ENCODE results near the gene CLCN6. TPM values are rescaled to one million over a fixed set of nuclear protein-coding genes. Genes with fewer than 3 reads are reported as not detected.

The CLCN6 gene
- polyA plus RNA-seq, 1 donor from 2014 or later: 12.5 TPM

DNA sequence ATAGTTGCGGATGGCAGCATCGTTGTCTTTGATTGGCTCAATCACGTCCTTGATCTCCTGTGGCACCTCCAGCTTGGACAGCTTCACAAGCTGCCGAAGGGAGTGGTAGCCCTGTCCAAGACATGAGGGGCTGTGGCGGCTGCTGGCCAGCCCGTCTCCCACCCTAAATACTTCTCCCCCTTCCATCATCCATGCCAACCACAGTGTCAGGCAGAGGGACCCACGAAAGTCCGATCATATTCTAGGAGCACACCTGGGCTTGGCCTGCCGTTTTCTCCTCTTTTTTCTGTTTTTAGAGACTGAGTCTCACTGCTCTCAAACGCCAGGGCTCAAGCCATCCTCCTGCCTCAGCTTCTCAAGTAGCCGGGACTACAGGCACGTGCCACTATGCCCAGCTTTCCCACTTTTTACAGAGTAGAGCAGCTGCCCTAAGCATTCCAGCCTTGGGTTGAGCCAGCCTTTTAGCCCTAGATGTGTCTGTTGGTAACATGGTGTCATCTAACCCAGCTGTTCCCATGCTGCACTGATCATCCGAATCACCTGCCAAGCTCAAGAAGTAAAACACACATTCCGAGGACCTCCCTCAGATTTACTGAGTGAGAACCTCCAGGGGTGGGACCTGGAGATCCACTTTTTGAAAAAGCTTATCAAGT is 10.6 kb upstream of the CLCN6 start:
- H2AFZ ChIP-seq (ENCODE audit: low read depth, low read length): no peak overlapping the region
- H3K9me3 ChIP-seq (ENCODE audit: low read length): no peaks in the 10 kb centered on the region
- H3K4me2 ChIP-seq (ENCODE audit: low read length): no peak overlapping the region
- H3F3A ChIP-seq (ENCODE audit: insufficient read depth, low read length, poor library complexity, severe bottlenecking): no peaks in the 10 kb centered on the region
- no peak overlapping the region for H3K4me3 ChIP-seq (ENCODE audit: low read length)
- H3K27ac ChIP-seq (ENCODE audit: low read length): no peak overlapping the region
- no peaks in the 10 kb centered on the region for H3K79me2 ChIP-seq (replicated peaks; ENCODE audit: insufficient read depth, low read length)
- no peaks in the 10 kb centered on the region for H3K36me3 ChIP-seq (ENCODE audit: insufficient read depth, low read length)
- no peaks in the 10 kb centered on the region for H3K9me2 ChIP-seq (ENCODE audit: insufficient read depth, low read length)
- H3K27me3 ChIP-seq (ENCODE audit: insufficient read depth, low read depth, low read length): no peaks in the 10 kb centered on the region
- H3K9ac ChIP-seq (ENCODE audit: low read length): no peak overlapping the region
- no peaks in the 10 kb centered on the region for H4K20me1 ChIP-seq (ENCODE audit: insufficient read depth)
- TF ChIP-seq RAD21 (conservative IDR thresholded peaks at IDR 0.05): no peak

DNA sequence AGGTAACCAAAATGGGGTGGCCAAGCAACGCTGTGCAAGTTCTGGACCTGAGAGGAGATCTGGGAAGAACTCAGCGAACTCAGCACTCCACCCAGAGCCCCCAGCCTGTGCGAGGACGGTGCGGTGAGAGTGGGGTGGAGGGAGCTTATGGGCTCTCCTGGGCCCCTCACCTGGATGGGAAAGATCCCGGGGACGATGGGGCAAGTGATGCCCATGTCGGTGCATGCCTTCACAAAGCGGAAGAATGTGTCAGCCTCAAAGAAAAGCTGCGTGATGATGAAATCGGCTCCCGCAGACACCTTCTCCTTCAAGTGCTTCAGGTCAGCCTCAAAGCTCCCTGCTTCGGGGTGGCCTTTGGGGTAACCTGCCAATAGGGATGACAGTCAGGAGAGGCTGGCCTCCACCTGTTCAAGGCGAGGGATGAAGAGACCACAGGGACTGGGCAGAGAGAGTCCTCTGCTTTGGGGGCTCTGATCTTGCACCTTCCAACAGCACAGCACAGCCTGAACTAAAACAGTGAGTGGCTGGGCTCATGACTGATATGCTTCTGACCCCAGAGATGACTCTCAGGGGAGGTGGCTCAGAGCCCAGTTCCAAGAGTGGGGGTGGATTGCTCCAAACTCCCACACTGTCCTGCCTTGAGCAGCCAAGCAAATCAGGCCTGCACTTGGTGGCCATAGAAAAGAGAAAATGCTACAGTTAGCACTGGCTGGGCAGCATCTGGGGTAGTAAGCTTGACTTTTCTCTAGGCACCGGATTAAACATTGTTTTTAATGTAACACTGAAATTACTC is 9.8 kb upstream of the CLCN6 start:
- no peak overlapping the region for H3K4me3 ChIP-seq (ENCODE audit: low read length)
- no peaks in the 10 kb centered on the region for H3K9me3 ChIP-seq (ENCODE audit: low read length)
- no peak overlapping the region for H3K4me2 ChIP-seq (ENCODE audit: low read length)
- no peaks in the 10 kb centered on the region for H3F3A ChIP-seq (ENCODE audit: insufficient read depth, low read length, poor library complexity, severe bottlenecking)
- TF ChIP-seq POLR2AphosphoS5 (IDR thresholded peaks at IDR 0.05) (no peak), SMC3 (conservative IDR thresholded peaks at IDR 0.05; ENCODE audit: poor library complexity) (no peak), EZH2 (IDR thresholded peaks at IDR 0.05; ENCODE audit: borderline replicate concordance, insufficient read depth, low read length, poor library complexity, severe bottlenecking) (no peak), RAD21 (conservative IDR thresholded peaks at IDR 0.05) (no peak), EP300 (conservative IDR thresholded peaks at IDR 0.05; ENCODE audit: poor library complexity, severe bottlenecking) (no peak)
- H3K36me3 ChIP-seq (ENCODE audit: insufficient read depth, low read length): no peaks in the 10 kb centered on the region
- H4K20me1 ChIP-seq (ENCODE audit: insufficient read depth): no peaks in the 10 kb centered on the region
- no peak overlapping the region for H3K27ac ChIP-seq (ENCODE audit: low read length)
- no peaks in the 10 kb centered on the region for H3K79me2 ChIP-seq (replicated peaks; ENCODE audit: insufficient read depth, low read length)
- no peaks in the 10 kb centered on the region for H3K27me3 ChIP-seq (ENCODE audit: insufficient read depth, low read depth, low read length)
- H3K9ac ChIP-seq (ENCODE audit: low read length): no peak overlapping the region
- no peaks in the 10 kb centered on the region for H3K9me2 ChIP-seq (ENCODE audit: insufficient read depth, low read length)
- no peak overlapping the region for H2AFZ ChIP-seq (ENCODE audit: low read depth, low read length)

DNA sequence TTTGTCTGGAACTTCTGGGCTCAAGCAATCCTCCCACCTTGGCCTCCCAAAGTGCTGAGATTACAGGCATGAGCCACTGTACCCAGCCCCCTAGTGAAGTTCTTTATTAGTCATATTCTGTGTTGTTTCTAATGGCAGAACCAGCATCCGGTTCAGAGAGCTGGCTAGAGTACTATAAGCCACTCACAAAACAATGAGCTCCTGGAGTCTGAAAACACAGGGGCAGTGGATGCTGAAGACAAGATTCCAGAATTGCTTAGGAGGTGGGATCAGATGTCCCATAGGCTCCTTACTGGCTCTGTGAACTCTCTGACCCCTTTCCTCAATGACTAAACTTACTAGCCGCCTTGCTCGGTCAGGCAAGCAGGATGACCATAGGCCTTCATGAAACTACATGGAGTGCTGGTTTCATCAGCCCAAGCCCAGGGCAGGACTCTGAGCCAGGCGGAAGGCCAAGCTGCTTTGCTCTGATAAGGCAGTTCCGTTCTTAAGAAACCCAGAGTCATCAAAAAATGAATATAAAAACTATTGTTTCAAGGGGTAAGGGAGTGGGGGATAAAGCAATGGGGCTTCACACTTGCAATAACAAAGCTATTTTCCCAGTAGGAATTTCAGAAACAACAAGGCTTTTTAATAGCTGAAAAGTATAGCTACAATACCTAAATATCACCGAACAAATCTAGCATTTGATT is 8.3 kb upstream of the CLCN6 start:
- no peak for TF ChIP-seq RAD21 (conservative IDR thresholded peaks at IDR 0.05)
- no peak for TF ChIP-seq MXI1 (conservative IDR thresholded peaks at IDR 0.05; ENCODE audit: poor library complexity, severe bottlenecking)
- TF ChIP-seq POLR2AphosphoS5 (IDR thresholded peaks at IDR 0.05): no peak
- no peak for TF ChIP-seq EZH2 (IDR thresholded peaks at IDR 0.05; ENCODE audit: borderline replicate concordance, insufficient read depth, low read length, poor library complexity, severe bottlenecking)
- TF ChIP-seq EP300 (conservative IDR thresholded peaks at IDR 0.05; ENCODE audit: poor library complexity, severe bottlenecking): no peak
- TF ChIP-seq, protein P1, sequence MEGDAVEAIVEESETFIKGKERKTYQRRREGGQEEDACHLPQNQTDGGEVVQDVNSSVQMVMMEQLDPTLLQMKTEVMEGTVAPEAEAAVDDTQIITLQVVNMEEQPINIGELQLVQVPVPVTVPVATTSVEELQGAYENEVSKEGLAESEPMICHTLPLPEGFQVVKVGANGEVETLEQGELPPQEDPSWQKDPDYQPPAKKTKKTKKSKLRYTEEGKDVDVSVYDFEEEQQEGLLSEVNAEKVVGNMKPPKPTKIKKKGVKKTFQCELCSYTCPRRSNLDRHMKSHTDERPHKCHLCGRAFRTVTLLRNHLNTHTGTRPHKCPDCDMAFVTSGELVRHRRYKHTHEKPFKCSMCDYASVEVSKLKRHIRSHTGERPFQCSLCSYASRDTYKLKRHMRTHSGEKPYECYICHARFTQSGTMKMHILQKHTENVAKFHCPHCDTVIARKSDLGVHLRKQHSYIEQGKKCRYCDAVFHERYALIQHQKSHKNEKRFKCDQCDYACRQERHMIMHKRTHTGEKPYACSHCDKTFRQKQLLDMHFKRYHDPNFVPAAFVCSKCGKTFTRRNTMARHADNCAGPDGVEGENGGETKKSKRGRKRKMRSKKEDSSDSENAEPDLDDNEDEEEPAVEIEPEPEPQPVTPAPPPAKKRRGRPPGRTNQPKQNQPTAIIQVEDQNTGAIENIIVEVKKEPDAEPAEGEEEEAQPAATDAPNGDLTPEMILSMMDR (IDR thresholded peaks at IDR 0.05; ENCODE audit: poor library complexity, severe bottlenecking): no peak
- TF ChIP-seq, protein P2, sequence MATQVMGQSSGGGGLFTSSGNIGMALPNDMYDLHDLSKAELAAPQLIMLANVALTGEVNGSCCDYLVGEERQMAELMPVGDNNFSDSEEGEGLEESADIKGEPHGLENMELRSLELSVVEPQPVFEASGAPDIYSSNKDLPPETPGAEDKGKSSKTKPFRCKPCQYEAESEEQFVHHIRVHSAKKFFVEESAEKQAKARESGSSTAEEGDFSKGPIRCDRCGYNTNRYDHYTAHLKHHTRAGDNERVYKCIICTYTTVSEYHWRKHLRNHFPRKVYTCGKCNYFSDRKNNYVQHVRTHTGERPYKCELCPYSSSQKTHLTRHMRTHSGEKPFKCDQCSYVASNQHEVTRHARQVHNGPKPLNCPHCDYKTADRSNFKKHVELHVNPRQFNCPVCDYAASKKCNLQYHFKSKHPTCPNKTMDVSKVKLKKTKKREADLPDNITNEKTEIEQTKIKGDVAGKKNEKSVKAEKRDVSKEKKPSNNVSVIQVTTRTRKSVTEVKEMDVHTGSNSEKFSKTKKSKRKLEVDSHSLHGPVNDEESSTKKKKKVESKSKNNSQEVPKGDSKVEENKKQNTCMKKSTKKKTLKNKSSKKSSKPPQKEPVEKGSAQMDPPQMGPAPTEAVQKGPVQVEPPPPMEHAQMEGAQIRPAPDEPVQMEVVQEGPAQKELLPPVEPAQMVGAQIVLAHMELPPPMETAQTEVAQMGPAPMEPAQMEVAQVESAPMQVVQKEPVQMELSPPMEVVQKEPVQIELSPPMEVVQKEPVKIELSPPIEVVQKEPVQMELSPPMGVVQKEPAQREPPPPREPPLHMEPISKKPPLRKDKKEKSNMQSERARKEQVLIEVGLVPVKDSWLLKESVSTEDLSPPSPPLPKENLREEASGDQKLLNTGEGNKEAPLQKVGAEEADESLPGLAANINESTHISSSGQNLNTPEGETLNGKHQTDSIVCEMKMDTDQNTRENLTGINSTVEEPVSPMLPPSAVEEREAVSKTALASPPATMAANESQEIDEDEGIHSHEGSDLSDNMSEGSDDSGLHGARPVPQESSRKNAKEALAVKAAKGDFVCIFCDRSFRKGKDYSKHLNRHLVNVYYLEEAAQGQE (IDR thresholded peaks at IDR 0.05; ENCODE audit: borderline replicate concordance): no peak
- TF ChIP-seq SMC3 (conservative IDR thresholded peaks at IDR 0.05; ENCODE audit: poor library complexity): no peak
- TF ChIP-seq TAF1 (IDR thresholded peaks at IDR 0.05; ENCODE audit: low read depth): no peak
- Histone ChIP-seq H3K4me2 (ENCODE audit: low read length) (no peak overlapping the region), H3K9me2 (ENCODE audit: insufficient read depth, low read length) (no peaks in the 10 kb centered on the region), H2AFZ (ENCODE audit: low read depth, low read length) (no peak overlapping the region), H3F3A (ENCODE audit: insufficient read depth, low read length, poor library complexity, severe bottlenecking) (no peaks in the 10 kb centered on the region), H3K27ac (ENCODE audit: low read length) (no peak overlapping the region), H3K4me3 (ENCODE audit: low read length) (no peak overlapping the region), H3K36me3 (ENCODE audit: insufficient read depth, low read length) (no peaks in the 10 kb centered on the region), H3K27me3 (ENCODE audit: insufficient read depth, low read depth, low read length) (no peaks in the 10 kb centered on the region), H3K9ac (ENCODE audit: low read length) (no peak overlapping the region), H3K9me3 (ENCODE audit: low read length) (no peaks in the 10 kb centered on the region), H3K79me2 (replicated peaks; ENCODE audit: insufficient read depth, low read length) (no peaks in the 10 kb centered on the region), H4K20me1 (ENCODE audit: insufficient read depth) (no peaks in the 10 kb centered on the region)
